ENCODE measurements around the gene LTBP2.

The LTBP2 gene
- 4.6 to 43.9 (median 18.0) reads per million in 17 experiments for total RNA-seq

DNA sequence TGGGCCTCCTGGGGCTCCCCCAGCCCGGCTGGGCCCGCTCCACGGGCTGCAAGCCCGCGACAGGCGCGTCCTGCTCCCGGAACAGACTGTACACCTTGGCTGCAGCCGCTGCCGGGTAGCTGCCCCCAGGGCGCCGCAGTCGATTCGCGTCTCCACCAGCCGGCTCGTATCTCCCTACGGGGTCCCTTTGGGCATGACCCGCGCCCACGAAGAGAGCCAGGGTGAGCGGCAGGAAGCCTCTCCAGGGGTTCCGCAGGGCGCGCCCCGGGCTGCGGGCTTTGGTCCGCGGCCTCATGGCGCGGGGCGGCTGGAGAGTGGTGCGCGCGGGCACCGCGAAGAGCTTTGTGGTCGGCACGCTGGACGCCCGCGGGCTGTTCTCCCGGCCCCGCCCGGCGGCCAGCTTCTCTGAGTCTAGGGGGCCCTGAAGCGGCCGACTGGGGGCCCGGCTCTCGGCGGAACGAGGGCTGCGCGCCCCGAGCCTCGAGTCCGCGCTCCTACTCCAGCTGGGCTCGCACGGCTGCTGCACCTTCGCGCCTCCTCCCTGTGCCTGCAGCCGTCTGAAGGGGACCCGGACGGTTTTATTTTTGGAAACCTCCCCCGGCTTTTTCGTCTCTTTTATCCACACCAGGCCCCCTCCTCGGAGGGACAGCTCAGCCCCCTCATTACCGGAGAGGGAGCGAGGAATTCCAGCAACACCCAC, at the start of gene LTBP2:
LTBP2 (minus strand) TSS at position 588 of the 700 bp plus-strand sequence; CDS start at position 295, 293 bp downstream.
- peak in 2 of 4 experiments; percentile 37 to 51 for DNase-seq

DNA sequence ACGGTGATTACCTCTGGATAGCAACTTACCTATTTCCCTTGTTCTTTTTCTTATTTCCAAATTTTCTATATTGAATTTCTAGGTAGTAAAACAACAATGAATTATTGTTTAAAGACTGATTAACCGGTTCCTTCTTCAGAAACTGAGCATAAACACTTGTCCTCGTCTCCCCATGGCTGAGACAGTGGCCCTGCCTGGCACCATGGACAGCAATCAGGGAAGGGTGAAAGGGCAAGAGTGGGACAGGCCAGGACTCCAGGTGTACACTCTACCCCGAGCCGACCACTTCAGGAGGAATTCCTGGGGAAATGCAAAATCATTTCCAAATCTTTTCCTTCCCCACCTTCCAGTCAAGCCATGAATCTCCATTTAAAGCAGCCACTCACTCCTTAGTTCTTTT, 48.8 kb upstream of the LTBP2 start:
- DNase-seq: no peak

DNA sequence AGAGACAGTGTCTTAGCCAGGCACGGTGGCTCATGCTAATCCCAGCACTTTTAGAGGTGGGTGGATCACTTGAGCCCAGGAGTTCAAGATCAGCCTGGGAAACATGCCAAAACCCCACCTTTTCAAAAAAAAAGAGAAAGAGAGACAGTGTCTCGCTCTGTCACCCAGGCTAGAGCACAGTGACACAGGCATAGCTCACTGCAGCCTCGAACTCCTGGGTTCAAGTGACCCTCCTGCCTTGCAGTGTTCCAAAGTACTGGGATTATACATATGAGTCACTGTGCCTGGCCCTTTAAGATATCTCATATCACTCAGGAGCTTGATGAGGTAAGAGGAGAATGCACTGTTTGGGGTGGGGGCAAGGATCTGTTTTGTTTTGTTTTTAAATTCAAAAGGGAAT, 48.1 kb upstream of the LTBP2 start:
- no peak for DNase-seq

GRCh38 chr14:74658535-74659131, 46.6 kb upstream of the LTBP2 start:
- no peak for DNase-seq

DNA sequence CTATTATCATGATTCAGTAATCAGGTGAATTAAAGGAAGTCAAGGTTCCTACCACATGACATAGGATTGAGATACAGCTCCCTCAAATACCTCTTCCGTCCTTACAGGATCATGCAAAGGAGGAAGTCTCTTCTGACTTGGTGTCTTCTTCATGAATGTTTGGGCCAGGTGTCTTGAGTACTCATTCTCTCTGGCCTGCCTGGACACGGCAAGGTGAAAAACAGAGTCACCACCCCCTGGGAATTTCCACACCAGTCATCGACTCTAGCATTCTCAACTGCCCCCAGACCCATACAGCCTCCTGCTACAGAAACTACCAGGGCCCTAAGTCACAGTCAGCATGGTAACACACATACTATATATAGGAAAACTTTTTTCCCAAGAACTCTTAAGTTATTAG, 44.9 kb upstream of the LTBP2 start:
- no peak for DNase-seq

DNA sequence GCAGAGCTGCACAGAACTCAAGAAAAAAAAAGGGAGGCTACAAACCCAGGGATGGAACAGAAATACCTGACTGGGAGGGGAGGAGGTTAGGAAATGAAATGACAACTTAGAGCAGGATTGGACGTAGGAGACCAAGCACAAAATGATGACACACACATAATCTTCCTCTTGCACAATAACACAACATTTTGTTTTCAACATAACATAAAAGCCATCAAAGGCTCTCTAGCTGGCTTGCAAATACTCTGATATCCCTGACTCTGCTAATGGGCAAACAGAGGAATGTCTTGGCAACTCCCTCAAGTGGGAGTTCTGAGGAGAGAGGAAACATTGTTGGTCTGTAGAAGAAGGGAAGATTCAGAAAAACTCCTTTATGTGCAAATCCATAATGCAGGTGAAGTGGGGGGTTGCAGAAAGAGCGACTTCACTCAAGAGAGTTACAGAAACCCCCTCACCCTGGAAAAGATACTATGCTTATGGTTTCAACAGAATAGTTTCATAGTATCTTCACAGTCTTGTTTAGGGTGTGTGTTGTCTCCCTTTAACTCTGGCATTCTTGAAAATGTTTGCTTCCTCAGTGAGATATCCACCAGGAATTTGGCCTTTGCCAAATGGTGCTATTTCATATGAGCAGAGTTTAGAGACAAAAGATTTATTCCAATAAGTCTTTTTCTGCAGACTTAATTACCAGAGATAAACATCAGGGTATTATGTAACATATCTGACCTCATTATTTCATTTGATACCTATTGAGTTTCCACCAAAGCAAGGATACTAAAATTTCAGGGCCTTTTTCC, 43.8 kb upstream of the LTBP2 start:
- DNase-seq: no peak

GRCh38 chr14:74654931-74655330, 42.9 kb upstream of the LTBP2 start:
- DNase-seq: no peak

- DNase-seq: no peak
Measured at GRCh38 chr14:74653386-74654138, 41.5 kb upstream of the LTBP2 start.

GRCh38 chr14:74652541-74652940, 40.5 kb upstream of the LTBP2 start:
- DNase-seq: no peak

DNA sequence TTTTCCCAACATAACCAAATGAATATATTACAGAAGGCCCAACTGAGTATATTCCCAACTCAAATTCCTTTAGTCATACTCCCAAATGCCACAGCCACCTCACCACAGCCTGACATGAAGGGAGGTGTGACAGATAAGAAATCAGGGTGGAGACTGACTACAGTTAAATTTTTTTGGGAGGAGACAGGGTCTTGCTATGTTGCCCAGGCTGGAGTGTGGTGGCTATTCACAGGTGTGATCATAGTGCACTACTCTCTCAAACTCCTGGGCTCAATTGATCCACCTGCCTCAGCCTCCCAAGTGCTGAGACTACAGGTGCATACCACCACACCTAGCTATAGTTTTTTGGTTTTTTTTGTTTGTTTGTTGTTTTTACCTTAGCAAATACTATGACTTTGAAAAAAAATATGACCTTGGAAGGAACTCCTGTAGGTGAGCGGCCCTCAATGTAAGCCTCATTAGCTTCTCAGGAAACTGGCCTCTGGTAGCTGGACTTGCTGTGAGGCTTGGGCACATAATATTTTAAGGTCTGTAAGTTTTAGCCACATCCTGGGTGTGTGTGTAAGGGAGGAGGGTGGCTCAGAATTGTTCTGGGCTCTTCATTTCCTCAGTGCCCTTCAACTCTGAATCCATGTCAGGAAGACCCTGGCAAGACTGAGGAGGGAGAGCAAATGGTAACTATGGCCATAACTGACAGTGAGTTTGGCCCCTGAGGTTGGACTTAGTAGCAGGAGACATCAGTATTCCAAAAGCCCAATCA, 39.1 kb upstream of the LTBP2 start:
- DNase-seq: no peak

GRCh38 chr14:74649673-74650072, 37.6 kb upstream of the LTBP2 start:
- DNase-seq: no peak

DNA sequence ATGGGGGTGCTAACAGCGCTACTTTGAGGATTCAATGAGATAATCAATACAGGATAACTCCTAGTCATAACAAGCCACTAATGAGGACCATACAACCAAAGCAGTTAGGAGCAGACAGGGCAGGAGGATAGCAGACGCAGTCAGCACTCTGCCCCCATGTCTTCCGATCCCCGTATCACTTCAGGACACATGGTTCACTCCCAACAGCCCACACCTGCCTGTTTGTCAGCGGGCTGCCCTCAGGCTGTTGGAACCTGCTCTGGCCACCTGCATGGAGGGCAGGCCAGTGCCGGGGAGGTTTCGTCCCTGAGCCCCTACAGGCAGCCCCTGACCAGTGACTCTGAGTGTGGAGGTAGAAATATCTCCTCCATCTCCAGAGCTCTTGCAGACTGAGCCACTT, 37.1 kb upstream of the LTBP2 start:
- DNase-seq: no peak

- DNase-seq: no peak
Measured at GRCh38 chr14:74648601-74649000, 36.6 kb upstream of the LTBP2 start.

GRCh38 chr14:74647678-74648461, 35.8 kb upstream of the LTBP2 start:
- DNase-seq: peak in 2 of 4 experiments; percentile 7 to 22

GRCh38 chr14:74647061-74647677, 35.1 kb upstream of the LTBP2 start:
- DNase-seq: no peak

GRCh38 chr14:74645756-74646470, 33.9 kb upstream of the LTBP2 start:
- no peak for DNase-seq

GRCh38 chr14:74645244-74645643, 33.2 kb upstream of the LTBP2 start:
- no peak for DNase-seq

DNA sequence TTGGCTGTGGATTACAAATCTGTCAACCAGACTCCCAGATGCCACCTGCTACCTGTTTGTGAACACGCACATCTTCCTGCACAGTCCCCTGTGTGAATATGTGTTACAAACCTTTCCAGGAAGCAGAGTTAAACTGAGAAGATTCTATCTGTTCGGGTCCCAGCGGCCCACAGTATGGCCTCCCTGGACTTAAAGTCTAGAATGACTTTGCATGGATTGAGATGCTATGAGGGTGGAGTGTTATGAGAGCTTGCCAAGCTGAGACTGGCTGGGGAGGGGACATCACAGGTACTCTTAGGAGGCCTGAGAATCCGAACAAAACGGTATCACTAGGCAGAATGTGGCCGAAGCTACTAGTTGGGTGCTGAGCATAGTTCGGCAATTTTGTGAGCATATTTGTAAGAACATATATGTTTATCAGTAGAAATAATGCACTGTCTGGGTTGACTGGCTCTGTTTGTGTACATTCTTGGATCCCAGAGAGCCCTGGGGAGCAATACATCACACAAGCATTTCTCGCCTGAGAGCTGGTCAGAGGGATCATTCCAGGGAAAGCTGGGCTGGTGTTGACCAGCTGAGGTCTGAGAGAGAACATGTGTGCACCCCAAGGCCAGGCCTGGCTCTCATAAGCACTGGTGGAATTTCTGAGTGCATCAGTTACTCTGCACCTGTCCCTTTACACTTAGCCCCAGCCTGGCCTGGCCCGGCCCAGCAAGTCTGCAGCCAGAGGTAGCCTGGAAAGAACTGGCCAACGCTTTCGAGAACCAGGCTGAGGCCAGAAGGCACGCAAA, 29.8 kb upstream of the LTBP2 start:
- DNase-seq: no peak

DNA sequence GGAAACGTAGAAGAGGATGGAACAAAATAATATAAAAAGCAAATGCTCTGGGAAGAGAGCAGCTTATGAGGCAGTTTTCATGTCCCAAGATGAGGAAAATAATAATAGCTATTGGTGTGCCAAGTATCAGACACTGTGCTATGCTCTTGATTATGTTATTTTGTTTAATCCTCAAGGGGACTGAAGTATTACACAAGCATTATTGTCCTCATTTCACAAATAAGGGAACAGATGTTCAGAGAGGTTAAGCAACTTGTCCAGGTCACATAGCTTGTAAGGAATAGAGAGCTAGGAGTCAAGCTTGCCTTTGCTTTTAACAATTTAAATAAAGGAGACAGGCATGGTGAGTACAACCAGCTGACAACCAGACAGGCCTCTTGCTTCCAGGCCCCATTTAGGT, 26.9 kb upstream of the LTBP2 start:
- DNase-seq: no peak
